Prostate gland (tissue), 2 donors: ENCODE results near the gene CYS1.

Experiments used
- CTCF ChIP-seq, 4 experiments: fragments of 200-600 bp in 2 of 4; fragments of 450-650 bp in 2 of 4; sonication (generic) in 2 of 4; IDR thresholded peaks; 1 replicate in 3 of 4; 2 replicates in 1 of 4; pipeline ENCODE4 v1.5.1; 2016 to 2019; ENCODE audit warnings: antibody characterized with exemption in 4 of 4, mild to moderate bottlenecking in 2 of 4, moderate library complexity in 2 of 4
- POLR2A ChIP-seq: fragments of 450-650 bp; IDR thresholded peaks from one replicate; pipeline ENCODE4 v1.6.1; 2016; ENCODE audit warnings: antibody characterized with exemption, mild to moderate bottlenecking

DNA sequence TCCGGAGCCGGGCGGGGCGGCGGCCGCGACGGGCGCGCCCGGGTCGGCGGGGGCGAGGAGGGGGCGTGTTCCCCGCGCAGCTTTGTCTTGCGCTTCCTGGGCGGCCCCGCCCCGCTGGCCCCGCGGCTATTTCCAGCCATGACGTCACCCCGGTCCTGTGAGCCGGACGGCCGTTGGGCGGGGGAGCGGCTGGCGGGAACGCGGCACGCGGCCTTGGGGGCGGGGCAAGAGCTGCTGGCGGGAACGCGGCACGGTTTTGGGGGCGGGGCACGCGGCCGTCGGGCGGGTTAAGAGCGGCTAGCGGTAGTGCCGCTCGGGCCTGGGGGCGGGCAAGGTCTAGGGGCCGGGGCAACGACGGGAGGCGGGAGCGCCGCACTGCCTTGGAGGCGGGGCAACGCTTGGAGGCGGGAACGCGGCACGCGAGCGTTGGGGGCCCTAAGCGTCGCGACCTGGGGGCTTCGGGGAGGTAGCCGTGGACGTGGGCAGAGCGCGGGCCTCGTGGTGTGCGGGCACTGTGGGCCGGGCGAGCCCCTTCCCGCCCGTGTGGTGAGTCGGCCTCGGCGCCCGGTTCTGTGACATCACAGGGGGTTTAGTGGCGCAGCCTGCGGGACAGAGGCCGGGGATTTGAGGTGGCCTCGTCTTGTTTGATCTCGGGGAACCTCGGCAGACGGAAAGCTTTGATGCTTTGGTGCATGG lies 36.2 kb downstream of the CYS1 start:
- TF ChIP-seq POLR2A (no peak), CTCF (IDR thresholded peaks at IDR 0.05) (no peak)
